Activated CD4-positive, alpha-beta T cell treated with anti-CD3 and anti-CD28 coated beads for 1 hour (primary cell): Measurements from ENCODE around the gene SLC9A3.

Source experiments
- DNase-seq: peaks from one replicate; pipeline ENCODE4 v3.0.0-alpha.2; 2020

The SLC9A3 gene

GRCh38 chr5:538271-538771 is 14.1 kb upstream of the SLC9A3 start:
- DNase-seq, result no peak

- no peak for DNase-seq
These were observed 13.4 kb upstream of the SLC9A3 start for GRCh38 chr5:537621-538071.

- no peak for DNase-seq
These were observed 12.8 kb upstream of the SLC9A3 start for GRCh38 chr5:537098-537497.

- no peak for DNase-seq
These were observed 11.8 kb upstream of the SLC9A3 start for GRCh38 chr5:535846-536698.

DNA sequence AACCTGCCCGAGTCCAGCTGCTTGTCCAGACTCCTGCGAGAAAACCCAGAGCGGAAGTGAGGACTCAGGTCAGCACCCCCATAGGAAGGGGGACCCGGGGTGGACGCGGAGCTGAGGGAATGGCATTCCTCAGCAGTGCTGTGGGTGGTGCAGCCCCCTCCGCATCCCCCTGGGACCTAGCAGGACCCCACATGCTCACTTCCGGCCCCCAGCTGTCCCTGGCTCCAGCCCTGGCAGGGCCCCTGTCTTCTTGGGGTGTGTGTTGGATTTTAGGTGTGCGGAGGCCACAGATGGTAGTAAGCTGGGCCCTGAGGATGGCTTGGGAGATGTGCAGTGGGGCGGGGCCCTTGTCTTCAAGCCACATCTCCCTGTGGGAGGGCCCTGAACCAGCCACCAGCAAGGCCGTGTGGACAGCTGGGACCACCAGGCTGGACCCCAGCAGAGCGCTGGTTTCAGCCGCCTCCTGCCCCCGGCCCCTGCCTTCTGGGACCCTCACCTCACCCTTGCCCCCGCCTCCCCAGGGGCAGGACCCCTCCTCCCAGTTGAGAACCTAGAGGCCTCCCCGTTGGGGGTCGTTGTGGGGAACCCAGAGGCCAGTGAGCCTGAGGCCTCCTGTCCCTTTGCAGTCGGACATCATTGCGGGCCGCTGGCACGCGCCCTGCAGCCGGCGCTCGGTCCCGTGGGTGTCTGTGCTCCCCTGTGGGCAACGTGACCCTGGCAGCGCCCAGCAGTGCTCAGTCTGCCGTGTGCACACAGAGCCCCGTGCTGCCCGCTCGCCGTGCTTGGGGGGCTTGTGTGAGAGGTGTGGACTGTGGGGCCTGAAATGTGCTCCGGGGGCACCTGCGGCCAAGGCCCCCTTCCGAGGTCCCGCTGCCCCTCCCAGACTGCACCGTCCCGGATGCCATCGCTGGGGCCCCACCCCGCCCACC is 10.8 kb upstream of the SLC9A3 start:
- no peak for DNase-seq

- DNase-seq, result no peak
These were observed 9.9 kb upstream of the SLC9A3 start for GRCh38 chr5:533955-534742.

- no peak for DNase-seq
These were observed 9.2 kb upstream of the SLC9A3 start for GRCh38 chr5:533243-533954.

DNA sequence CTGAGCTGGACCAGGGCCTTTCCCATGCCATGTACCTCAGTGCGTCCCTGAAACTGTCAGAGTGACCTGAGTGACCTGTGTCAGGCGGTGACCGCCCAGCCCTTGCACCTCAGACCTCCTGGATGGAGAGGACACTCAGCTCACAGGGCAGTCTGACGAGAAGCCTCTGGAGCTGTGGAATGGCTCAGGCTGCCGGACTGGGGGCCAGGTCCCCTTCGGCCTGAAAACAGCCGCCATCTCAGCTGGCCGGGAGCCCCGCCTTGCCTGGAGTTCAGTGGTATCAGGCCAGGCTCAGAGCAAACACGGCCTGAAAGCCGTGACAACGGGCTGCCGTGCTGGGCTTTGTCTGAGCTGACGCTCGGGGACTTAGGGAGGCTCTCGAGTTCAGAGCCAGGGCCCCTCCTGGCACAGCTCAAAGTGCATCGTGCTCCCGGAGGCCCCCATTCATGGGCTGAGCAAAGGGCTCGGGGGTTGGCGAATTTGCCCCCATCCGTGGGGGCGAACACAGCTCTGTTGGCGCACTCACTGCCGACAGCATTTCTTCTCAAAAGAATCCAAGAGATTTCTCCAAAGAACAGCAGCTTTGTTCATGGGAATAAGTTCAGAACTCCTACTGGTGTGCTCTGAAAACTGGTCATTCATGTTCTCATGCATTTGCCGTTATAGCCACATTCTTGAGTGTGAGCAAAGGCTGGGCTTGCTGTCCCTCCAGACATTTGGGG is 8.4 kb upstream of the SLC9A3 start:
- DNase-seq, result no peak

GRCh38 chr5:531749-532315 is 7.6 kb upstream of the SLC9A3 start:
- DNase-seq, result no peak

- no peak for DNase-seq
These were observed 7.0 kb upstream of the SLC9A3 start for GRCh38 chr5:531101-531748.

DNA sequence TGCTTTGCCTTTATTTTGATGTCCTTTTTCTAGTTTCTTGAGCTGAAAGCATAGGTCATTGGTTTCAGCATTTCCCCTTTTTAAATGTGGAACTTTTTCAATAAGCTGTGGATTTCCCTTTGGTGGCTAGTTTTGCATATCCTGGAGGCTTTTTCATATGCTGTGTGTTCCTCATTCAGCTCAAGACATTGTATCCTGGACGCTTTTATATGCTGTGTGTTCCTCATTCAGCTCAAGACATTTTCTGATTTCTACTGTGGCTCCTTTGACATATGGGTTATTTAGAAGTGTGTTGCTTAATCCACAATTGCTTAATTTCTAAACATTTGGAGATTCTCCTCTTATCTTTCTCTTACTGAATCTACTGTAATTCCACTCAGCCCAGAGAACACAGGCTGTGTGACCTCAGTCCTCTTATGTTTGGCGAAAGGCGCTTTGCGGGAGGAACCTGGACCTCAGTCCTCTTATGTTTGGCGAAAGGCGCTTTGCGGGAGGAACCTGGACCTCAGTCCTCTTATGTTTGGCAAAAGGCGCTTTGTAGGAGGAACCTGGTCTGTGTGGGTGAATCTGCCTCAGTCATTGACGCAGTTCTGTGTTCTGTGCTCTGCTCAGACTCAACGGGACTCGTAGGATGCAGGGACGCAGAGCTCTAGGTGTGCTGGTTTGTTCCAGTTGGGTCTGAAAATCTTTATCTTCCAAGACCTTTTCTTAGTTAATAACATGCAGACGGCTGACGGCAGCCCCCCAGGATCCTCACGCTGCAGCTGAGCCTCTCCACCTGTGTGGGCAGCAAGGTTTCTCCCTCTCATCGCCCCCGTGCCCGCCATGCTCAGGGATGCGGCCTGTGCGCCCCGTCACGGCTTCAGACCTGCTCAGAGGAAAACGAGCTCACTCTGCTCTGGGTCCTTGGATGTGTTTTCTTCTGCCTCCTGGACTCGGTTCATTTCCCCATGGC is 6.0 kb upstream of the SLC9A3 start:
- no peak for DNase-seq

DNA sequence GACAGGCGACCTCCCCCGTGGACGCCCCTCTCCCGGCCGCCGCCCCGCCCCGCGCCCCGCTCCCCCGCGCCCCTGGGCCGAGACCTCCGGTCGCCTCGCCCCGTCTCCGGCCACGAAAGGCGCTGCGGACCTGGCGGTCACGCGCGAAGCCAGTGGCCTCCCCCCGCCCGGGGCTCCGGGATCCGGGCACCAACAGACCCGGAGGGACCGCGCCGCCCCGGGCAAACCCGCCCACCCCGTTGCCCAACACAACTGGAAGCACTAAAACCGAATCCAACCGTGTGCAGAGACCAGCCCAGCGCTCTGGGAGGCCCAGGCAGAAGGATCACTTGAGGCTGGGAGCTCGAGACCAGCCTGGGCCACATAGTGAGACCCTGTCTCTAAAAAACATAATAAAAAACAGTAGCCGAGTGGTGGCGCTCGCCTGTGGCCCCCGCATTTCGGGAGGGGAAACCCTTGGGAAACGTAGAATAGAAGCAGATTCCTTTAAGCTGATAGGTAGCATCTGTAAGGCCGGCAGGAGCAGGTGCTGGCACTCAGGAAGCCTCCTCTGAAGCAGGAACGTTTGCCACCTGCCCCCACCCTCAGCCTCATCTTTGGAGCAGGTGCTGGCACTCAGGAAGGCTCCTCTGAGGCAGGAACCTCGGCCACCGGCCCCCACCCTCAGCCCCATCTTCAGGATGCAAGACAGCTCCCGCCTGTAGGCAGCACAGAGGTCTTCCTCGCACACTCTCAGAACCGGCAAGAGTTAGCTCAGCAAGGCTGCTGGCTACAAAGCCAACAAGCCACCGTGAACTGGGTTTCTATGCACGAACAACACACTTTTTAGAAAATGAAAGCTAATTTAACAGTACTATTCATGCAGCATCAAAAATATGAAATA is 4.6 kb upstream of the SLC9A3 start:
- no peak for DNase-seq

- DNase-seq, result no peak
These were observed 3.7 kb upstream of the SLC9A3 start for GRCh38 chr5:527646-528628.

DNA sequence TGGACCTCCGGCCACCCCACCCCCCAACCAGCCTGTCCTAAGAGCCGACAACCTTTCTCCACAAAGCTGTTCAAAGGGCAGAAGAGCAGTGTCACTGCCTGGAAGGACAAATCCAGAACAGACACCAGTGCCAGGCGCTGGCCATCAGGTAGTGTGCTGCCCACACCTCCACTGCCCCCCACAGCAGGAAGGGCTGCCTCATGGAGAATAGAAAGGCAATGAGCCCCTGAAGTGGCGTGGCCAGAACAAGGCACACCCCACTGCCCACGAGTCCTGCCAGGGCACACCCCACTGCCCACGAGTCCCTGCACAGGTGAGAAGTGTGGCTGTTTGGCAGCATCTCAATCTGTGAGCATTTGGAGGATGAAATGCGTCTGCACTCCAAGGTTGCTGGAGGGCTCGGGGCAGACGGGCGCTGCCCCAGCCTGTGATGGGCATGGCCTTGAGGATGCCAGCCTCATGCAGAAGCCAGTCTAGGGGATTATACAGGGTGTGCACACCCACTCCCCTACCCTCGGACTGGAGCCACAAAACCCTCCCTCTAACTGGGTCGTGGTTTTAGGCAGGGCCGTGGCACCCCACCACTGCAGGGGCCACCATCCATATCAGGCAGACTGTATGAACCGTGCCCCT is 2.3 kb upstream of the SLC9A3 start:
- no peak for DNase-seq

DNA sequence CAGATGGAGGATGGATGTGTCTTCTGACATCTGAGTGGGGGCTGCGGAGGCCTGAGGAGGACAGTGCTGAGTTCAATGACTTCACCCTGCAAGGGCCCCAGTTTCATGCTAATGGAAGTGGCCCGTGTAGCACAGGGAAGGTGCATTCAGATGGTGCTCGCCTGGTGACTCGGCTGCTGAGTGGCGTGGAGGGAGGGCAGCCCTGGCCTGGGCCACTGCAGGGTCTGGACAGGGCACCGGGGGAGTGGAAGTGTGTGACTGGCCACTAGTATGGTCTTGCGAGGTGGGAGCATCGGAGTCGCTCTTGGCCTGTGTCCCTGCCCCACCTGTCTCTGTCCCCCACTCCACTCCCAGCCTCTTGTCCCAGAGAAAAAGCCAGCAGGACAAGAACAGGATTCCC is 1.7 kb upstream of the SLC9A3 start:
- no peak for DNase-seq

- no peak for DNase-seq
These were observed 918 bp upstream of the SLC9A3 start for GRCh38 chr5:524973-525761.
